Stimulated activated CD4-positive, alpha-beta T cell treated with anti-CD3 and anti-CD28 coated beads, Interleukin-15, amount 100 ng/mL, for 48 hours (primary cell): ENCODE measurements around the gene SSR3.
"Not testable (repeated sequence)": the region's sequence is repeated elsewhere in the genome, so short reads cannot be mapped to it uniquely, and the experiment has no call there.

Source experiments
- DNase-seq, 2 donors: peaks; one replicate each; pipeline ENCODE4 v3.0.0-alpha.2; 2020; ENCODE audit warnings: low read depth in 2 of 2

The SSR3 gene

DNA sequence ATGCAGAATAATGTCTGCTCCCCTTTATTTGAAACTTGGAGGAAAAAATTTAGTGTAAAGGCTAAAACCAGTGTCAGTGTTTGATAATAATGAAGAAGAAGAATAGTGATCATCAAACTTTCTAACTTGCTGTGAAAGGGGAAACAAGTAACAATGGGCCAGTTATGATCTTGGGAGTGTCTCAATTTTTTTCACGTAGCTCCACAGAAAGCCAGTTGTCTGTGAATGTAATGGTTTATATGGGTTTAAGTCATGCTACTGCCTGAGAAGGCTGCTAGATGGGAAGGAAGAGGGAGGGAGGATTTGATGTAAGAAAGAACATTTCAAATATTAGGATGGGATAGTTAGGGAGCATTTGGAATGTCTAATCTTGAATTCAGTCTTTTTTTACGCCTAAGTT lies 21.1 kb upstream of the SSR3 start:
- DNase-seq: no peak

DNA sequence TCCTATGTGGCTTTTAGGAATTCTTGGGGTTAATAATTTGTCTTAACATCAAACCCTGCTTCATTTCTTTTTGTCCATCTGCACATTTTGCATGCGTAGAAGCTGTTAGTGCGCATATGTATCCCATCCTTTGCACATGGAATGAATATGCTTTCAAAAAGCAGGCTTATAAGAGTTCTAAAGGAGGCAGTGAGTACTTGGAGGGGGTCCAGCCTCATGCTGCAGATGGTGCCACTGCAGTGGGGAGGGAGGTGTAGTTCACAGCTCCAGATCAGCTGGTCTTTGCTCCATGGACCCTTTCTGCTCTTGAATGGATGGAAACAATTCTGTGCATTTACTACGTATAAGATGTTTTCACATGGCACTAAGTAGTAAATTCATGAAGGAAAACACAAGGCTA lies 20.7 kb upstream of the SSR3 start:
- no peak for DNase-seq

DNA sequence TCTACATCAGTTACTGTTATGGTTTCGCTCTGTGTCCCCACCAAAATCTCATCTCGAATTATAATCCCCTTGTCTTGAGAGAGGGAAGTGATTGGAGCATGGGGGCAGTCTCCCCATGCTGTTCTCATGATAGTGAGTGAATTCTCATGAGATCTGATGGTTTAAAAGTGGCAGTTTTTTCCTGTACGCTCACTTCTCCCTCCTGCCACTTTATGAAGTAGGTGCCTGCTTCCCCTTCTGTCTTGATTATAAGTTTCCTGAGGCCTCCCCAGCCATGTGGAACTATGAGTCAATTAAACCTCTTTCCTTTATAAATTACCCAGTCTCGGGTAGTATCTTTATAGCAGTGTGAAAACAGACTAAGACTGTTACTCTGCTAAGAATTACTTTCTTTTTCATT lies 15.0 kb upstream of the SSR3 start:
- not testable (repeated sequence) for DNase-seq

DNA sequence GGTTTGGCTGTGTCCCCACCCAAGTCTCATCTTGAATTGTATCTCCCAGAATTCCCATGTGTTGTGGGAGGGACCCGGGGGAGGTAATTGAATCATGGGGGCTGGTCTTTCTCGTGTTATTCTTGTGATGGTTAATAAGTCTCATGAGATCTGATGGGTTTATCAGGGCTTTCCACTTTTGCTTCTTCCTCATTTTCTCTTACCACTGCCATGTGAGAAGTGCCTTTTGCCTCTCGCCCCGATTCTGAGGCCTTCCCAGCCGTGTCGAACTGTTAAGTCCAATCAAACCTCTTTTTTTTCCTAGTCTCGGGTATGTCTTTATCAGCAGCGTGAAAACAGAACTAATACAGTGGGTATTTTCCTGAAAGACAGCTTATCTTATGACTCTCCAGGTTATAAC lies 14.1 kb upstream of the SSR3 start:
- DNase-seq: not testable (repeated sequence)

DNA sequence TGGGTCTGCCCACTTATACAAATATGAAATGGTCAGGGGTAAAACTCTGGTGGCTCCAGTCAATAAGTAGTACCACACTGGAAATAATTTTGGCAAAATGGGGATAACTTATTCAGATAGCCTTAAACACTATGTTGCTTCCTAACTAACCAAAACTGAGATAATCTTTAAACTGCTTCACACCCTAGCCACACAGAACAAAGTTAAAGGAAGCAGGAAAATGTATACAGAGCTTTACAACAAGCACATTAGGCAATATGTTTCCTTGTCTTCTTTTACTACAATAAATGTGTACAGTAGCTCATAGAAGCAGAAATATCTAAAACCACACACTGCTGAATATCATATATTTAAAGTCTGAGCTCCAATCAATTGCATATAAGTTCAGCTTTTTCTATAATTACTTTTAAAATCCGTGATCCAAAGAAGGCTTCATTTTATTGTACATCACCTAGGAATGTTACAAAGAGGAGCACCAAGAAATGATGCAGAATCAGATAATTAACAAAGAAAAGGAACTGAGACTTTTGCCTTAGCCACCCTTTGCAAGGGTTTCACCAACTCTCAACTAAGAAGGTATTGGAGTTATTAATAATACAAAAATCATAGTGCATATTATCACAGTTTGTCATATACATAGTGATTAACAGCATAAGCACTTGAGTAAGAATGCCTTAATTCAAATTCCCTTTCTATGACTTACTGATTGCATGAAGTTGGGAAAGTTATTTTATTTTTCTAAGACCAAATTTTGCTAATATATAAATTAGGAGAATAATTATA lies 9.2 kb upstream of the SSR3 start:
- DNase-seq: no peak

DNA sequence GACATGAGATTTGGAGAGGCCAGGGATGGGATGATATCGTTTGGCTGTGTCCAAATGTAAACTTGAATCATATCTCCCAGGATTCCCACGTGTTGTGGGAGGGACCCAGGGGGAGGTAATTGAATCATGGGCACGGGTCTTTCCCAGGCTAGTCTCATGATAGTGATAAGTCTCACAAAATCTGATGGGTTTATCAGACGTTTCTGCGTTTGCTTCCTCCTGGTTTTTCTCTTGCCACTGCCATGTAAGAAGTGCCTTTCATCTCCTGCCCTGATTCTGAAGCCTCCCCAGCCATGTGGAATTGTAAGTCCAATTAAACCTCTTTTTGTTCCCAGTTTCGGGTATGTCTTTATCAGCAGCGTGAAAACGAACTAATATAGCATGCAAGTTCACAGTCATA lies 7.6 kb upstream of the SSR3 start:
- DNase-seq: not testable (repeated sequence)

DNA sequence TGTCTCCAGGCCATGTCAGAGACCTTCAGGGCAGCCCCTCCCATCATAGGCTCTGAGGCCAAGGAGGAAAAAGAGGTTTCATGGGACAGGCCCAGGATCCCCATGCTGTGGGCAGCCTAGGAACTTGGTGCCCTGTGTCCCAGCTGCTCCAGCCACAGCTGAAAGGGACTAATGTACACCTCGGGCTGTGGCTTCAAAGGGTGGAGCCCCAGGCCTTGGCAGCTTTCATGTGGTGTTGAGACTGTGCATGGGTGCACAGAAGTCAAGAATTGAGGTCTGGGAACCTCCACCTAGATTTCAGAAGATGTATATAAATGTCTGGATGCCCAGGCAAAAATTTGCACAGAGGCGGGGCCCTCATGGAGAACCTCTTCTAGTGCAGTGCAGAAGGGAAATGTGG lies 6.6 kb upstream of the SSR3 start:
- DNase-seq: no peak

DNA sequence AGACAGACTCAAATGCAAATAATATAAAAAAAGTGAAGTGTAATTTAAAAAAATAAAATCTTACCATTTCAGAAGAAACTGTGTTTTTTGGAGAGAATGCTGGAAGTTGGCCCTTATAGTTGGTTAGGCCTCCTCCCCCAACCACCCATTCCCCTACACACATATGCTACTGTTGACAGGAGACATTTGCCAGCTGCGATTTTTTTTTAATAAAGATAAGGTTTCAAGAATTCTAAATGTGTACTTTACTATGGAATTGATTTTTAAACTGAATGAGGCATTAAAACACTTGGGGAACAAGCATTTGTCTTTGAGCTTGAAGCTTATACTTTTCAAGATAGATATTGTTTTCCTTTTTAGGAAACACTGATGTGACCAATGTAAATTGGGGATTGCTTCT lies 4.4 kb upstream of the SSR3 start:
- DNase-seq: no peak

DNA sequence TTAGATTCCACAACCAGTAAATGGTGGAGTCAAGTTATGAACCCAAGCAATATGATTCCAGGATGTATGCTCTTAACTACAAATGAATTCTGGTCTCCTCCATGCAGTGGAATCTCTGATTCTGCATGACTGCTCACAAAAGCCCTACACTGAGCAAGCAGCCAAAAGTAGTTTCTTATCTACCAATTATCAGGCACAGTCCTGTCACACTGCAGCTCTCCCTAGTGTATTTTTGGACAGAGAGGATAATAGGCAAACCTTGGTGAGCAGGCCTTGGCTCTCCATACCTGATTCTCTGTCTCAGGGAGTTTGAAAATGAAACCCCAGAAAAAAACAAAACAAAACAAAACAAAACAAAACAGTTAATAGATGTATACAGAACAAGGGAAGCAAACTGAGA lies 3.5 kb upstream of the SSR3 start:
- DNase-seq: no peak

DNA sequence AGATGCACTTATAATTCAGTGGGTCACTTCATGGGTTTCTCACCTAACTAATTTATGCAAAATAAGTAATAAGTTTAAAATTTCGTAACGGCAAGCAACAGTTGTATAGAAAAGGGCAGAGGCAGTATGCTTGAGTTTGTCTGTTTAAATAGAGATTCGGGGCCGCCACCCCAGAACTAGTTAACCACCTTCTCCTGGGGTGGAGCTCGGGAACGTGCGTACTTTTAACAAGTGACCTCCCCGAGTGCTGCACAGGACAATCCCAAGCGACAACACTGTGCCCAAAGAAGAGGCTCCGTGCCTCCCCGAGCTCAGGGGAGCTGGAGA lies 439 bp downstream of the SSR3 start:
- DNase-seq: no peak

DNA sequence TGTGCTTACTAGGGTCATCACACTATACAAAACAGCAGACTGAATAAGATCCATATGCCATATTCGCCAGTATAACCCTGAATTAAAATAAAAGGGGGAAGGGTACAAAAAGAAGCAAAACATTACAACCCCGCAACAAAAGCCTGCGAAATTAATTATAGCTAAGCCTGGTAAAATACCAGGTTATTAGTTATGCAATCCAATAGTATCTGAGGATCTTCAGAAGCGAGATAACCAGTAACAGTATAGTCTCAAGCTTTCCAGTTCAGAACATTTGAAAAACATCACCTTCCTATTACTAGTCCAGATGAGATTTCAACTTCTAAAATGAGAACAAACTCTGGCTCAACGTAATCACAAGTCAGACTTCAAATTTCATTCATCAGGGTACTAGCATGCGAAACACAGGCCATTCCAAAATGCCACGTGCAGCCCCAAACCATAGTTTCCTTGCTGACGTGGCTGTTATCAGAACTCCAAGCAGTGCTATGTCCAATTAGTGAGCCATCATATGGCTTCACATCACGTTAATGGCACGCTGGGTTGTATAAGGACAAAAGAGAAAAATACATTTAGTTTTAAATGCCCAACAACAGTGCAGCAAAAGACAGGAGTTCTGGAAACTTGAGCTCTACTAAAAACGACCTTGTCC lies 1.1 kb downstream of the SSR3 start:
- DNase-seq: no peak

DNA sequence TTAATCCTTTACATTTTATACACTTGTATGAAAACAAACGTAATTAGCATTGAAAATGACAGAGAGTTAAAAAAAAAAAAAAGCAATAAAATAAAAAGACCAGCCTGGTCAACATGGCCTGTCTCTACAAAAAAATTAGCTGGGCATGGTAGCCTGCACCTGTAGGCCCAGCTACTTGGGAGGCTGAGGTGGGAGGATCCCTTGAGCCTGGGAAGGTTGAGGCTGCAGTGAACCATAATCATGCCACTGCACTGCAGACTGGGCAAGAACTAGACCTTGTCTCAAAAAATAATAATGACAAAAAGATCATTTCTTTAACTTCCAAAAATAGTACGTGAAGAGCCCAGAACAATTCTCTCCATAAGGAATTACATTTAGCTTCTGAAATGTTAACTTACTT lies 1.9 kb downstream of the SSR3 start:
- no peak for DNase-seq

DNA sequence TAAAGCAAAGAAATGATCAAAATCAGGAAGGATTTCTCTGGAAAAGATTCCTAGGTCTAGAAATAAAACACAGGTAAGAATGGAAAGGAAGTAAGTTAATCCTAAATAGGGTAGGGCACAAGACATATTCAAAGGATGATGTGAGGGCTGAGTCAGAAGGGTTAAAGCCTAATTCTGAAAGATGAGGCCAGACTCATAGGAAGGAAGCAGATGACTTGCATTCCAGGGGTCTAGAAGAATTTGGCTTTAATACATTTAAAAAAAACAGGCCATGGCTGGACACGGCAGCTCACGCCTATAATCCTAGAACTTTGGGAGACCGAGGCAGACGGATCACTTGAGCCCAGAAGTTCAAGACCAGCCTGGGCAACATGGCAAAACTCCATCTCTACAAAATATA lies 3.2 kb downstream of the SSR3 start:
- no peak for DNase-seq

DNA sequence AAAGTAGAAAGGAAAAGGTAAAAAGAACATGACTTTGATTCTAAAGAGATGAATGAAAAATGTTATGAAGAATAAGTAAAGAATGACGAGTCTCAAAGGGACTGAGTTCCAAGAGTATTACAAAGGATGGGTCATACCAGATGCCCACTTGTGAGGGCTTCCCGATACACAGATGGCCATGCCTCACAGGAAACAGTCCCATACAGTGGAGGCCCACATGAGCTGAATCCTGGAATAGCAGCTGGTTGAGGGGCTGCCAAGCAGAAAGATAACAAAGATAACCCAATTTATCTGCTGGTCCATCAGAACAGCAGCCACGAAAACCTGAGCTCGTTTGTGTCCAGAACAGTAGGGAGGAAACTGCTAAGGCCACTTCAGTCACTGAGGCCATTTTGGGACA lies 3.7 kb downstream of the SSR3 start:
- no peak for DNase-seq

DNA sequence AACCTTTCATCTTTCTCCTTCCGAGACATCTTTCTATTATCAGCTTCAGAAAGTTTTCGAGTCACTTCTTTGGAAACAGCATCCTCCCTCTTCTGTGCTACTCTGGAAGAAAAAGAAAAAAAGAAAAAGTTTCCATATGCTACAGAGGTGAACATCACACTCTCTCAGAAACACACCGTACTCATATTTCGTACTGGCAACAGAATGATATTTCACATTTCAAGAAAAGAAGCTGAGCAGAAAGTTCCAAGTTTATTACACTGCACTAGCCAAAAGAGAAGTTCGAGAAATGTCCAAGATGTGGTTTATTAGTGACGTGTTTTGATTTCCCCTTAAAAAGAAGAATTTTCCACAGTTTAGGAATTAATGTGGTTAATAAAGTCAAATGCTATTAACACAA lies 6.0 kb downstream of the SSR3 start:
- no peak for DNase-seq

DNA sequence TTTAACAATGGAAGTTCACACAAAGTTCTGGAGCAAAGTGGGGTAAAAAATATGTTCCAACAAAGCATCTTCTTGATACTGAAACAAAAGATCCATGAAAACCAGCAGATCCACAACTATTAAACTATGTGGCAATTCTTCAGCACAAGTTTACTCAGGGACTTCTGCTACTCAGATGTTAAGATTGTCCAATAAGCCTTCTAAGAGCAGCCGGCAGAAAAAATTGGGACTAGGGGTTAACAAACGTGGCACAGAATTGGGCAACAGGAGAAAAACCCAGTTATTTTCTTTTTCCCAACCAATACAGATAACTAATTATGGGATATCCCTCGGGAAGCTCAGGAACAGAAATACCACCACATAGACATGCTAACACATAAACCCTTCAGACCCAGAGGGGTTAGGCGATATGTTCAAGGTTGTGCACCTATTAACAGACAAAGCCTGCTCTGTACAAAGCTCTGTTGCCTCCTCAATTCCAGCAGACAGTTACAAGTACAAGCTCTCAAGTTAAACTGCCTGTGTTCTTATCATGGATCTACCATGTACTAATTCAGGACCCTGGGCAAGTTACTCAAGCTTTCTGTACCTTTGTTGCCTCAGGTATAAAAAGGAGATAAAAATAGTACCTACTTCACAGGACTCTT lies 6.8 kb downstream of the SSR3 start:
- DNase-seq: no peak

DNA sequence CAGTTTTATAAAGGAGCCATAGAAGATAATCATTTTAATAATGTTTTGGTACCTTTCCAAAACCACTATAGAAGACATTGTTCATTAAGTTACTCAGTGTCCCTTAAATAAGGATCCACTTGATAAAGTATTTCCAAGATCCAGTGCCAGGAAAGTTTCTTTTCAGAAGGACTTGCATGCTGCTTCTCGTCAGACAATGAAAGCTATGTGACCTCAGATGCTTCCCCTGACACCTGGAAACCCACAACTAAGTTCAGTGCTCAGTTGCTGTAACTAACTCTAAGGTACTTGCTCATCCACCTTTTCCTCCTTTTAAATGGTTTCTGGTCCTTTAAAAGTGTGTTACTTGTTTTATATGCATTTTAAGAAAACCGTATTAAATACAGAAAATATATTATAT lies 7.3 kb downstream of the SSR3 start:
- no peak for DNase-seq

DNA sequence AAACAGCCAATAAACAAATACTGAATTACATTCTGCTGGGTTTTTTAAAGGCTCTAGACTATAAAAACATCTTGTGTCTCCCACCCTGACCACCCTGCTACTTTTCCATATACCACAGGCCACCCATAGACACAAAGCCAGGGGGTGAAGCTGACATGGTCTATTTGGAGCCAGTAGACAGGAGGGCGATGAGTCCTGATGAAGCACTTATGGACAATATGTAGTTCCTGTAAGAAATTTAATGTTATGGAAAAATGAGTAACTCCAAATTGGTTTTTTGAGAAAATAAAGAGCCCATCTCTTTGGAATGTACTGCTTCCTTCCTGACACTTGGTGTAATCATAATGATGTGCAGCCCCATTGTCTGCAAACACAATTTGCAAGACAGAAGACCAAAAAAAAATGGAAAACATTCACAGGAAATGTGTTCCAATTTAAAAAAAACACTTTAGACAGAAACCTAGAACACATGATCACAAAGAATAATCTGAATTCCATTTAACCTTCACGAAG lies 11.8 kb downstream of the SSR3 start:
- no peak for DNase-seq

DNA sequence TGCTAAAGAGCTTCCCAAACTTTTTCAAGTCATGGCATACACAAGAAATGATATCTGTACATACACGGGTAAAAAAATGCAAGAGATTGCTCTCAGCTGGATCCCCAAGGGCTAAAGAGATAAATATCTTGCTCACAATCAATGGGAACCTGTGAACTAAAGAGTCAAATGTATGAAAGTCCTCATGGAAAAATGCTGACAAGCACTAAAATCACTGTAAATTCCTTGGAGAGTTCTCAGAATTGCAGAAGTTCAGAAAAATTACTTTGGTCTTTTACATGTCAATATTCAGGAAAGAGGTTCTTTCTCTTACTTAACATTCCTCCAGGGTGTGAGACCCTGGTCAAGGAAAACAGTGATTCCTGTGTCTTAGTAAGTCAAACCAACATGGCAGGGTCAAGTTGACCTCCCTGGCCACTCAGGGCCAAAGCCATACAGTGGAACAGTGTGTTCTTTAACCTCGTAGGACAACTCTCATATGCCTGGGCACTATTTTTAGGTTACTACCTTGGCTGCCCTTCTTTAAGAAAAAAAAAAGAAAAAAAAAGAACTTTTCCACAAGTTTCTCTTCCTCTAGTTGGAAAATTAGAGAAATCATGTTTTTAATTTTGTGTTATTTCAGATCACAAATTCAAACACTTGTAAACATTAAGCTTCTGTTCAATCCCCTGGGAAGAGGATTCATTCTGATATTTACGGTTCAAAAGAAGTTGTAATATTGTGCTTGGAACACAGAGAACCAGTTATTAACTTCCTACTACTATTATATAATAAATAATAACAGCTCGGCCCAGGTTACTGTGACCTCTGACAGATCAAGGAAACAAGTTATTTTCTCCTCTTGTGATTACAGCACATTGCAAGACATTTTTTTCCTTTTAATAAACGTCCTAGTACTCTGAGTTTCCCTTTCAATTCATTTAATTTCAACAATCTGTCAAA lies 12.5 kb downstream of the SSR3 start:
- no peak for DNase-seq

DNA sequence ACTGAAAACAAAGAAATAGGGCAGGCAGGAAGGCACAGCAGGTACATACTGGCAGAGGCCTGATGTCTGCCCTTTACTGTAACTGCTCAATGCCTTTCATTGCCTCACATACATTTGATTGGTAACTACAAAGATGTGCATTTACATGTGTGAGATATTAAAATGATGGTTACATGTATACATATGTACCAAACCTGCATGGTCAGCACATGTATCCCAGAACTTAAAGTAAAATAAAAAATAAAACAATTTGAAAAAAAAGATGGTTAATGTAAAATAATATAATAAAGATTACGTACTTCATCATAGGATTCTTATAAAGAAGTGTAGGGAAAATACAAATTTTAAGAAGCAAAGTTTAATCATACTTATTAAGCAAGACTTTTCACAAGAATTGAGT lies 15.1 kb downstream of the SSR3 start:
- DNase-seq: no peak

DNA sequence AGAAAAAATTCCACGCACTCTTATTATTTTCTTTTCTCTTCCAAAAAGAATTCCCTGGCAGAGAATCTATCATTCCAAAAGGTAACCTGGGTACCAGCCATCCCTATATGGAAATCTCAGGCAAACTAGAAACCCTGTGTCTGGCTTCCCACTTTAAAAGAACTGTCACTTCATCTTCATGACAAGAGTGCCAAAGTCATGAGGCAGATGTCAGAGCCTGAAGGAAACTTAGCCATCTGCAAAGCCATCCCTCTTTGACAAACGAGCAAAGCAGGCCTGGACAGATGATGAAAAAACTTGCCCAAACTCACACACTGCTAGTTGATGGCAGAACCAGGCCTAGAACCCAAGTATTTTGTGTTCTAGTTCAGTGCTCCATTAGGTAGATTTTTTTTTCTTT lies 15.9 kb downstream of the SSR3 start:
- DNase-seq: no peak
